ENCODE results near the gene INO80C. TPM values are rescaled to one million over a fixed set of nuclear protein-coding genes. Genes with fewer than 3 reads are reported as not detected.

Gene INO80C
- total RNA-seq, 2 experiments from 2014 or later = 34.4 to 36.6 TPM

DNA sequence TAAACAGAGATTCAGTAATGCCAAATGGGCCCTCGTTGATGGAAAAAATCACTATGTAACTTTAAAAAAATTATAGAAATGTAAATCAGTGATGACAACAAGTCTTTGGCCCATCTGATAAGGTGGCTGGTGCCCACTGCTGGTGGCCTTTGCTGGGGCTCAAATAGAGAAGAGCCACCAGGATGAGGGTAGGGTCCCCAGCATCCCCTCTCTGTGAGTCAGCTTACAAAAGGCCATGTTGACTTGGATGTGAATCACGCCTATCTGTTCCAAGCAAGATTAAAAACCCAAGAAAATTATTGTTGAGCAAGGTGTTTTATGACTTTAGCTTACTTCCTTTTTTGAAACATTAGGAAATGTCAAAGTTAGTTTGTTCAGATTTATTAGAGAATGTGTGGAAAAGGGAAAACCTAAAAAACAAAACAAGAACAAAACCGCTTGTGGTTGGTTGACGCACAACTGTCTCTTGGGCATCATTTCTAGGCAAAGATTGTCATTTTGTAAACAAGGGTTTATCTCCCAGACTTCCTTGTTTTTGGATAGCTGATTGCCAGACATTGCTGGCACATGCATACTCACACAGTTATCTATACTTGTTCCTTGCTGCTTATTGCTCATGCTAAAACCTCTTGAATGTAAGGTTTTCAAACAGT is 66.9 kb downstream of the INO80C start:
- no peak overlapping the region for H3K27ac Mint-ChIP-seq
- intact Hi-C loops (cut with micrococcal nuclease) = no loop called here
- peaks cover 4% of the 10 kb centered on the region for H3K36me3 Mint-ChIP-seq (ENCODE audit: low read depth)
- peaks cover 7% of the 10 kb centered on the region for H3K9me3 Mint-ChIP-seq
- H3K27me3 Mint-ChIP-seq (ENCODE audit: low read depth) = no peaks in the 10 kb centered on the region
- CTCF ChIA-PET = no interaction called here
- no peaks in the 10 kb centered on the region for H3K4me1 Mint-ChIP-seq (ENCODE audit: low read depth)
- no peak overlapping the region for H3K4me3 Mint-ChIP-seq
- DNase-seq = no peak

DNA sequence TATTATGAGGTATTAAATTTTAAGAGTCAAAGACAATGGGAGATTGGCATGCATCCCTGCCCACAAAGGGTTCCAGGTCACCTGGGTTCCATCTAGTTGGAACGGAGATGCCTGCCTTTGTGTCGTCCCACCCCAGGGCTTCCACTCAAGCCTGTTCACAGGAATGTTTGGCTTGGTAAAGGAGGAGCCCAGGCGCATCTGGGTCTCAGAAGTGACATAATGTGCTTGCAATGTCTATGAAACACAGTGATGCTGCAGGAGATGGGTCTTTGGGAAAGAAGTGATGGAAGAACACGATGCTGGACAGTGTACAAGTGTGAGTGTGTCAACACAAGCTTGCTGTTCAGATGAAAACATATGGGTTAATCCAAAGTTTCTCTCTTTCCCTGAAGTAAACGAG is 71.0 kb downstream of the INO80C start:
- CTCF ChIA-PET = interaction anchor here (1.4 to 1.7 kb wide), 2 partner anchors 11 to 13 kb away, joined by 3 to 5 read pairs; no protein-coding TSS in a partner anchor
- no peak overlapping the region for H3K4me3 Mint-ChIP-seq
- no peaks in the 10 kb centered on the region for H3K4me1 Mint-ChIP-seq (ENCODE audit: low read depth)
- no peak for DNase-seq
- no peaks in the 10 kb centered on the region for H3K27me3 Mint-ChIP-seq (ENCODE audit: low read depth)
- no peaks in the 10 kb centered on the region for H3K36me3 Mint-ChIP-seq (ENCODE audit: low read depth)
- H3K9me3 Mint-ChIP-seq = no peaks in the 10 kb centered on the region
- intact Hi-C loops (cut with micrococcal nuclease) = no loop called here
- no peak overlapping the region for H3K27ac Mint-ChIP-seq

DNA sequence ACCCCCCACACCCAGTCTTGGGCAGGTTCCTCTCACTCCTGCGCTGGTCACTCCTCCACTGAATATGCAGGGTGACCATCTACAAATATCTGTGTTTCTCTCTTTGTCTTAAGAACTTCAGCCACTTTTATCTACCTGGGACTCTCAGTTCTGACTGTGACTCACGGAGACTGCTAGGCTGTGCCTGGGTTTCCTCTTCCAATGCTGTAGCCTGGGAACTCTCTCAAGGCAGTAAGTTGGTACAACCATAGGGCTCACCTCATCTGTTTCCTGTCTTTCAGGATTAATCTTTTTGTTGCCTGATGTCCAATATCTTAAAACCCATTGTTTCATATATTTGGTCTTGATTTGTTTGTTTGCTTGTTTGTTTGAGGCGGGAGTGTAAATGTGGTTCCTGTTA is 73.4 kb downstream of the INO80C start:
- no peaks in the 10 kb centered on the region for H3K4me1 Mint-ChIP-seq (ENCODE audit: low read depth)
- CTCF ChIA-PET = no interaction called here

DNA sequence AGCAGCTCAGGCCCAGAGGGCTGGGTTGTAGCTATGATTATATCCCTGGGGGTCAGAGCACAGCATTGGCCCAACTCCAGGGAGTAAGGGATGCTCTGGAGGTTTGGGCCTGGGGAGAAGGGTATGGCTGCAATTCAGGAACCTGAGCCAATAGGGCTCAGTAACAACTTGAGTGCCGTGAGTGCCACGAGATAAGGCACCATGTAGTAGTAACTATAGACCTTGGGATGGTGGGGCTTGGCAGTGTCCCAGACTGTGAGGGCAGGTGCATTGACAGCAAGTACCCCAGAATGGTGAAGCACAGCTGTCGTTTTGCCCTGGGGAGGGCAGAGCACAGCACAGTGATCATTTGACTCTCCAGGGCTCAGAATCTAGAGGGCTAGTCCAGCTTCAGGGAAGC is 75.5 kb downstream of the INO80C start:
- intact Hi-C loops (cut with micrococcal nuclease) = no loop called here
- H3K4me1 Mint-ChIP-seq (ENCODE audit: low read depth) = no peaks in the 10 kb centered on the region
- H3K36me3 Mint-ChIP-seq (ENCODE audit: low read depth) = no peaks in the 10 kb centered on the region
- H3K4me3 Mint-ChIP-seq = no peak overlapping the region
- H3K27me3 Mint-ChIP-seq (ENCODE audit: low read depth) = no peaks in the 10 kb centered on the region
- CTCF ChIA-PET = interaction anchor here (0.6 to 2.4 kb wide), 2 partner anchors 14 to 103 kb away, joined by 3 to 10 read pairs; no protein-coding TSS in a partner anchor
- no peak overlapping the region for H3K27ac Mint-ChIP-seq
- peaks cover 8% of the 10 kb centered on the region for H3K9me3 Mint-ChIP-seq
- no peak for DNase-seq

More for the DNA sequence above, 73.4 kb downstream of the INO80C start:
- no peaks in the 10 kb centered on the region for H3K27me3 Mint-ChIP-seq (ENCODE audit: low read depth)
- H3K27ac Mint-ChIP-seq = no peak overlapping the region
- intact Hi-C loops (cut with micrococcal nuclease) = no loop called here
- no peaks in the 10 kb centered on the region for H3K9me3 Mint-ChIP-seq
- no peak for DNase-seq
- H3K36me3 Mint-ChIP-seq (ENCODE audit: low read depth) = no peaks in the 10 kb centered on the region
- H3K4me3 Mint-ChIP-seq = no peak overlapping the region

DNA sequence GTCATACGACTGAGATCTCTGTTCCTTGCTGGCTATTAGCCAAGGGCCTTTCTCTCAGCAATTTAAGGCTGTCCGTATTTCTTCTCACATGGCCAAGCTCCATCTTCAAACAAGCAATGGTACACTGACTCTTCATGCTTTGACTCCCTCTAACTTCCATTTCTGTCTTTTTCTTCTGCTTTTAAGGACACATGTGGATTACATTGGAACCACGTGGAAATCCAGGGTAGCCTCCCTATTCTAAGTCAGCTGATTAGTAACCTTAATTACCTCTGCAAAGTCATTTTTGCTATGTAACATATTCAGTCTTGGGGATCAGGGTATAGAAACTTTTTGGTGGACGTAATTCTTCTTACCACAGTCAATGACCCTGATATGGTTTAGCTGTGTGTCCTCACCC is 79.2 kb downstream of the INO80C start:
- Mint-ChIP-seq H3K4me3 (no peak overlapping the region), H3K4me1 (ENCODE audit: low read depth) (peaks cover 21% of the 10 kb centered on the region), H3K27ac (no peak overlapping the region), H3K27me3 (ENCODE audit: low read depth) (no peaks in the 10 kb centered on the region), H3K36me3 (ENCODE audit: low read depth) (no peaks in the 10 kb centered on the region), H3K9me3 (peaks cover 12% of the 10 kb centered on the region)
- DNase-seq = no peak
- intact Hi-C loops (cut with micrococcal nuclease) = loop anchor here (5.0 kb wide), 1 partner anchor 554 kb away; the partner anchor contains the start of gene RMP24
- CTCF ChIA-PET = no interaction called here

Other genes starting within 250 kb of the INO80C start
- 10 to 100 TPM; 12.0 to 14.3 TPM for gene ZSCAN30, start 207.7 kb downstream of the INO80C start, total RNA-seq
- 10 to 100 TPM; 46.8 to 47.8 TPM for gene ZNF24, start 153.5 kb downstream of the INO80C start, total RNA-seq
- under 1 TPM; 0.74 to 0.77 TPM for gene ZNF396, start 120.6 kb downstream of the INO80C start, total RNA-seq
- gene GALNT1, start 83.8 kb upstream of the INO80C start, total RNA-seq = 10 to 100 TPM; 46.7 to 48.7 TPM

All from activated naive CD4-positive, alpha-beta T cell treated with anti-CD3 and anti-CD28 coated beads for 36 hours (primary cell).